ENCODE measurements around the gene PLEKHA6. TPM values are rescaled to one million over a fixed set of nuclear protein-coding genes. Genes with fewer than 3 reads are reported as not detected.

The PLEKHA6 gene
- total RNA-seq, 4 donors from 2014 or later: 1.5 to 2.0 (median 1.6) TPM

GRCh38 chr1:204259196-204259595 lies 100.5 kb downstream of the PLEKHA6 start:
- no peak for TF ChIP-seq CTCF (IDR thresholded peaks at IDR 0.05; ENCODE audit: low read depth)

- TF ChIP-seq CTCF (IDR thresholded peaks at IDR 0.05; ENCODE audit: low read depth): no peak
Measured at GRCh38 chr1:204258213-204259115, 101.3 kb downstream of the PLEKHA6 start.

- TF ChIP-seq CTCF (IDR thresholded peaks at IDR 0.05; ENCODE audit: low read depth): no peak
Measured at GRCh38 chr1:204257446-204257845, 102.3 kb downstream of the PLEKHA6 start.

GRCh38 chr1:204256531-204256930 lies 103.2 kb downstream of the PLEKHA6 start:
- no peak for TF ChIP-seq CTCF (IDR thresholded peaks at IDR 0.05; ENCODE audit: low read depth)

GRCh38 chr1:204255966-204256365 lies 103.8 kb downstream of the PLEKHA6 start:
- TF ChIP-seq CTCF (IDR thresholded peaks at IDR 0.05; ENCODE audit: low read depth): no peak

- no peak for TF ChIP-seq CTCF (IDR thresholded peaks at IDR 0.05; ENCODE audit: low read depth)
Measured at GRCh38 chr1:204255225-204255624, 104.5 kb downstream of the PLEKHA6 start.

GRCh38 chr1:204254031-204254661 lies 105.6 kb downstream of the PLEKHA6 start:
- no peak for TF ChIP-seq CTCF (IDR thresholded peaks at IDR 0.05; ENCODE audit: low read depth)

All from subcutaneous adipose tissue (tissue), 4 donors.